HEK293 (cell line): Measurements from ENCODE around the gene AHRR.

ENCODE experiments used
- CTCF ChIA-PET: fragments of 350-600 bp; formaldehyde crosslinking; extraction: SDS; loops from one replicate; lab custom pipeline; 2021; ENCODE audit warnings: antibody characterized with exemption; lab: Yijun Ruan, JAX
- POLR2A ChIA-PET: fragments of 300-600 bp; formaldehyde crosslinking; extraction: SDS; loops from one replicate; lab custom pipeline; 2020; ENCODE audit warnings: antibody characterized with exemption, inconsistent platforms; lab: Yijun Ruan, JAX
- H3K27ac ChIP-seq: fragments of 200-500 bp; sonication (Bioruptor generic); 2 replicates; pipeline ENCODE4 v1.5.1; 2014; ENCODE audit warnings: low read depth, low read length, control low read depth, inconsistent platforms; ENCODE audit errors: extremely low read depth
- H3K36me3 ChIP-seq, 2 experiments: fragments of 200-500 bp in 1 of 2; sonication (Bioruptor generic) in 1 of 2; 1 replicate in 1 of 2; 2 replicates in 1 of 2; pipeline ENCODE4 v1.5.1; 2014 to 2017; ENCODE audit warnings: inconsistent platforms in 2 of 2, low read length in 2 of 2; ENCODE audit not compliant: control insufficient read depth in 2 of 2, insufficient read depth in 1 of 2
- H3K4me1 ChIP-seq: fragments of 200-500 bp; sonication (Bioruptor generic); 2 replicates; pipeline ENCODE4 v1.5.1; 2014; ENCODE audit warnings: mild to moderate bottlenecking, low read length, inconsistent platforms; ENCODE audit not compliant: control insufficient read depth, insufficient read depth
- H3K4me3 ChIP-seq: 2 replicates; pipeline ENCODE4 v1.5.1; 2011; ENCODE audit warnings: low read depth, mild to moderate bottlenecking, control low read depth, low read length, moderate library complexity
- H3K9me3 ChIP-seq: fragments of 200-500 bp; sonication (Bioruptor generic); 2 replicates; pipeline ENCODE4 v1.5.1; 2014; ENCODE audit warnings: low read depth, low read length, inconsistent platforms; ENCODE audit not compliant: control insufficient read depth, insufficient read depth
- AEBP2 ChIP-seq: fragments of 450-650 bp; formaldehyde crosslinking; IDR thresholded peaks from 2 replicates; pipeline ENCODE4 v1.5.1; 2016; ENCODE audit warnings: missing biosample characterization, missing genetic modification characterization, borderline replicate concordance
- GLI4 ChIP-seq: fragments of 450-650 bp; formaldehyde crosslinking; IDR thresholded peaks from 2 replicates; pipeline ENCODE4 v1.5.1; 2016; ENCODE audit warnings: missing biosample characterization, missing genetic modification characterization
- GLIS1 ChIP-seq: fragments of 450-650 bp; formaldehyde crosslinking; IDR thresholded peaks from 2 replicates; pipeline ENCODE4 v1.5.1; 2016; ENCODE audit warnings: missing biosample characterization, missing genetic modification characterization
- GLIS2 ChIP-seq: fragments of 450-650 bp; formaldehyde crosslinking; IDR thresholded peaks from 2 replicates; pipeline ENCODE4 v1.5.1; 2016; ENCODE audit warnings: missing biosample characterization, missing genetic modification characterization
- KLF10 ChIP-seq: fragments of 450-650 bp; IDR thresholded peaks from 2 replicates; pipeline ENCODE4 v1.5.1; 2018; ENCODE audit warnings: missing biosample characterization, mild to moderate bottlenecking, missing genetic modification characterization
- PBX3 ChIP-seq: sonication (generic); formaldehyde crosslinking; IDR thresholded peaks from 2 replicates; pipeline ENCODE4 v1.8.1; 2022; ENCODE audit warnings: mild to moderate bottlenecking, moderate library complexity, missing genetic modification reagents
- PRDM6 ChIP-seq: fragments of 450-650 bp; formaldehyde crosslinking; IDR thresholded peaks from 2 replicates; pipeline ENCODE4 v1.5.1; 2017; ENCODE audit warnings: missing biosample characterization, missing genetic modification characterization
- SP3 ChIP-seq: fragments of 450-650 bp; formaldehyde crosslinking; IDR thresholded peaks from 2 replicates; pipeline ENCODE4 v1.5.1; 2016; ENCODE audit warnings: missing biosample characterization, missing genetic modification characterization
- TRIM28 ChIP-seq: IDR thresholded peaks from 2 replicates; pipeline ENCODE4 v1.6.1; 2011; ENCODE audit warnings: low read length, control low read depth, borderline replicate concordance
- YY2 ChIP-seq: fragments of 450-650 bp; formaldehyde crosslinking; IDR thresholded peaks from 2 replicates; pipeline ENCODE4 v1.5.1; 2016; ENCODE audit warnings: missing biosample characterization, missing genetic modification characterization
- ZBTB7A ChIP-seq: fragments of 450-650 bp; formaldehyde crosslinking; IDR thresholded peaks from 2 replicates; pipeline ENCODE4 v1.5.1; 2016; ENCODE audit warnings: low read depth, missing biosample characterization, missing genetic modification characterization
- ZBTB8A ChIP-seq: fragments of 450-650 bp; formaldehyde crosslinking; IDR thresholded peaks from 2 replicates; pipeline ENCODE4 v1.5.1; 2016; ENCODE audit warnings: missing biosample characterization, missing genetic modification characterization
- ZEB2 ChIP-seq: fragments of 450-650 bp; formaldehyde crosslinking; IDR thresholded peaks from 2 replicates; pipeline ENCODE4 v1.5.1; 2016; ENCODE audit warnings: missing biosample characterization, missing genetic modification characterization
- ZFP41 ChIP-seq: fragments of 450-650 bp; formaldehyde crosslinking; IDR thresholded peaks from 2 replicates; pipeline ENCODE4 v1.5.1; 2016; ENCODE audit warnings: missing biosample characterization, missing genetic modification characterization, borderline replicate concordance
- ZNF112 ChIP-seq: fragments of 450-650 bp; formaldehyde crosslinking; IDR thresholded peaks from 2 replicates; pipeline ENCODE4 v1.5.0; 2017; ENCODE audit warnings: missing biosample characterization, missing genetic modification characterization
- ZNF132 ChIP-seq: fragments of 450-650 bp; formaldehyde crosslinking; IDR thresholded peaks from 2 replicates; pipeline ENCODE4 v1.5.1; 2017; ENCODE audit warnings: missing biosample characterization, missing genetic modification characterization, borderline replicate concordance
- ZNF146 ChIP-seq: fragments of 450-650 bp; formaldehyde crosslinking; IDR thresholded peaks from 2 replicates; pipeline ENCODE4 v1.5.1; 2016; ENCODE audit warnings: missing biosample characterization, missing genetic modification characterization
- ZNF211 ChIP-seq: fragments of 450-650 bp; formaldehyde crosslinking; IDR thresholded peaks from 2 replicates; pipeline ENCODE4 v1.5.1; 2016; ENCODE audit warnings: low read depth, missing biosample characterization, missing genetic modification characterization
- ZNF423 ChIP-seq: fragments of 450-650 bp; formaldehyde crosslinking; IDR thresholded peaks from 2 replicates; pipeline ENCODE4 v1.5.1; 2016; ENCODE audit warnings: missing biosample characterization, missing genetic modification characterization
- ZNF521 ChIP-seq: fragments of 450-650 bp; formaldehyde crosslinking; IDR thresholded peaks from 2 replicates; pipeline ENCODE4 v1.5.1; 2017; ENCODE audit warnings: missing biosample characterization, mild to moderate bottlenecking, missing genetic modification characterization
- ZNF596 ChIP-seq: fragments of 450-650 bp; IDR thresholded peaks from 2 replicates; pipeline ENCODE4 v1.5.0; 2018; ENCODE audit warnings: missing biosample characterization, mild to moderate bottlenecking, missing genetic modification characterization, moderate library complexity
- ZNF624 ChIP-seq: fragments of 450-650 bp; formaldehyde crosslinking; IDR thresholded peaks from 2 replicates; pipeline ENCODE4 v1.5.1; 2017; ENCODE audit warnings: missing biosample characterization, missing genetic modification characterization
- ZNF645 ChIP-seq: fragments of 450-650 bp; formaldehyde crosslinking; IDR thresholded peaks from 2 replicates; pipeline ENCODE4; 2016; ENCODE audit warnings: missing biosample characterization, missing genetic modification characterization
- ZNF701 ChIP-seq: fragments of 450-650 bp; formaldehyde crosslinking; IDR thresholded peaks from 2 replicates; pipeline ENCODE4 v1.5.1; 2016; ENCODE audit warnings: missing biosample characterization, missing genetic modification characterization
- ZNF785 ChIP-seq: fragments of 450-650 bp; formaldehyde crosslinking; IDR thresholded peaks from 2 replicates; pipeline ENCODE4 v1.5.1; 2016; ENCODE audit warnings: missing biosample characterization, missing genetic modification characterization

Gene AHRR

GRCh38 chr5:355379-355935, 33.9 kb downstream of the AHRR start:
- H3K27ac ChIP-seq = no peak overlapping the region
- H3K36me3 ChIP-seq = no peaks in the 10 kb centered on the region
- H3K4me1 ChIP-seq = no peaks in the 10 kb centered on the region
- no peak overlapping the region for H3K4me3 ChIP-seq
- no peak for TF ChIP-seq YY2 (tag by site-specific recombination)
- TF ChIP-seq ZNF521 (tag by site-specific recombination) = no peak
- TF ChIP-seq ZNF624 = no peak
- TF ChIP-seq ZBTB7A (tag by site-specific recombination) = no peak
- TF ChIP-seq ZNF596 = no peak
- TF ChIP-seq ZNF701 (tag by site-specific recombination) = no peak
- TF ChIP-seq ZNF423 (tag by site-specific recombination) = no peak
- TF ChIP-seq ZBTB8A = no peak
- TF ChIP-seq GLI4 (tag by site-specific recombination) = no peak
- no peak for TF ChIP-seq AEBP2
- CTCF ChIA-PET = interaction anchor here (0.8 to 2.2 kb wide), 3 partner anchors 10 to 31 kb away, joined by 3 to 5 read pairs (median 4); no protein-coding TSS in a partner anchor
- no peaks in the 10 kb centered on the region for H3K9me3 ChIP-seq
- POLR2A ChIA-PET = no interaction called here

GRCh38 chr5:355958-356357, 34.4 kb downstream of the AHRR start:
- Histone ChIP-seq H3K4me3 (no peak overlapping the region), H3K27ac (no peak overlapping the region), H3K9me3 (no peaks in the 10 kb centered on the region), H3K36me3 (no peaks in the 10 kb centered on the region), H3K4me1 (no peaks in the 10 kb centered on the region)
- TF ChIP-seq ZNF112 (tag by site-specific recombination) = no peak
- no peak for TF ChIP-seq ZNF146 (tag by site-specific recombination)
- no peak for TF ChIP-seq ZFP41 (tag by site-specific recombination)
- TF ChIP-seq ZBTB7A (tag by site-specific recombination) = no peak
- TF ChIP-seq PRDM6 = no peak
- no peak for TF ChIP-seq YY2 (tag by site-specific recombination)
- TF ChIP-seq PBX3 (CRISPR knock-in tag) = no peak
- TF ChIP-seq TRIM28 = no peak
- TF ChIP-seq ZEB2 (tag by site-specific recombination) = no peak
- ChIA-PET POLR2A (no interaction called here), CTCF (interaction anchor here (0.8 to 2.2 kb wide), 3 partner anchors 10 to 31 kb away, joined by 3 to 5 read pairs (median 4); no protein-coding TSS in a partner anchor)

GRCh38 chr5:359301-359897, 37.9 kb downstream of the AHRR start:
- Histone ChIP-seq H3K4me1 (no peaks in the 10 kb centered on the region), H3K9me3 (no peaks in the 10 kb centered on the region), H3K4me3 (no peak overlapping the region), H3K36me3 (no peaks in the 10 kb centered on the region), H3K27ac (no peak overlapping the region)
- POLR2A ChIA-PET = no interaction called here
- CTCF ChIA-PET = interaction anchor here (0.5 kb wide), 1 partner anchor 39 kb away, joined by 3 read pairs; no protein-coding TSS in a partner anchor
- TF ChIP-seq ZNF211 (tag by site-specific recombination) = no peak
- TF ChIP-seq ZNF132 (tag by site-specific recombination) = no peak
- no peak for TF ChIP-seq ZNF785 (tag by site-specific recombination)
- no peak for TF ChIP-seq AEBP2
- TF ChIP-seq KLF10 (tag by site-specific recombination) = no peak
- TF ChIP-seq GLIS2 (tag by site-specific recombination) = no peak
- TF ChIP-seq SP3 (tag by site-specific recombination) = no peak
- no peak for TF ChIP-seq ZNF645 (tag by site-specific recombination)
- no peak for TF ChIP-seq GLIS1 (tag by site-specific recombination)
